H1 (cell line): ENCODE measurements around the gene DCP1A. TPM values are rescaled to one million over a fixed set of nuclear protein-coding genes. Genes with fewer than 3 reads are reported as not detected.

ENCODE experiments used
- BCL11A ChIP-seq, 2 experiments: IDR thresholded peaks; one replicate each; pipeline ENCODE4 v1.6.1; 2011; ENCODE audit warnings: low read depth in 2 of 2, low read length in 2 of 2, mild to moderate bottlenecking in 2 of 2
- polyA plus RNA-seq, 7 experiments: library from polyadenylated mRNA; depleted of rRNA in 3 of 7; stranded (reverse) in 5 of 7; unstranded in 2 of 7; fragments of >200 nt in 5 of 7; fragments of 200-250 nt in 2 of 7; gene quantifications; 1 replicate in 5 of 7; 2 replicates in 1 of 7; 4 replicates in 1 of 7; pipeline versions ENCODE4 v1.2.1 to v1.2.3, GENCODE V29; 2011 to 2013; ENCODE audit warnings: missing spikeins in 2 of 7, mixed read lengths in 2 of 7
- total RNA-seq: library from RNA; stranded (reverse); fragmentation: NEBNext Ultra II Directional; extraction: Animal tissue kit (Norgen Biotek cat#: 25700); gene quantifications from 2 replicates; pipeline ENCODE4 v1.2.1, GENCODE V29; 2021

The DCP1A gene
- total and polyA plus RNA-seq, 2 of the 8 experiments (the other 6 are each of a cell fraction or from before 2014, with no cell fraction given), result 13.2 to 15.9 TPM

GRCh38 chr3:53379898-53380297 lies 32.6 kb upstream of the DCP1A start (continued):
- no peak for TF ChIP-seq BCL11A (IDR thresholded peaks at IDR 0.05; ENCODE audit: low read depth in 2 of 2, low read length in 2 of 2)
